Spleen (tissue), 11 donors: Measurements from ENCODE around the gene CACNA1A. TPM values are rescaled to one million over a fixed set of nuclear protein-coding genes. Genes with fewer than 3 reads are reported as not detected.

Source experiments
- DNase-seq: peaks from one replicate; pipeline ENCODE4 v3.0.0-alpha.2; 2020
- H3K27ac ChIP-seq, 8 donors: fragments of 200-600 bp; sonication (generic) in 7 of 8; 1 replicate in 4 of 8; 2 replicates in 4 of 8; pipeline versions ENCODE4 v1.5.0 to v1.8.0; 2016 to 2021; ENCODE audit warnings: inconsistent platforms in 4 of 8, mild to moderate bottlenecking in 4 of 8, moderate library complexity in 1 of 8
- H3K27me3 ChIP-seq, 7 donors: fragments of 200-600 bp; sonication (generic) in 6 of 7; replicated peaks in 1 of 7; 1 replicate in 4 of 7; 2 replicates in 3 of 7; pipeline versions ENCODE4 v1.5.0 to v1.8.0; 2016 to 2021; ENCODE audit warnings: inconsistent platforms in 3 of 7, mild to moderate bottlenecking in 1 of 7
- H3K36me3 ChIP-seq, 6 donors: fragments of 200-600 bp; sonication (generic) in 5 of 6; 1 replicate in 4 of 6; 2 replicates in 2 of 6; pipeline versions ENCODE4 v1.5.0 to v1.8.0; 2016 to 2021; ENCODE audit warnings: inconsistent platforms in 2 of 6
- H3K4me1 ChIP-seq, 6 donors: fragments of 200-600 bp; sonication (generic) in 5 of 6; 1 replicate in 3 of 6; 2 replicates in 3 of 6; pipeline versions ENCODE4 v1.5.0 to v1.8.0; 2016 to 2021; ENCODE audit warnings: inconsistent platforms in 3 of 6
- H3K4me3 ChIP-seq, 8 donors: fragments of 200-600 bp; sonication (generic) in 7 of 8; 1 replicate in 4 of 8; 2 replicates in 4 of 8; pipeline versions ENCODE4 v1.5.0 to v1.8.0; 2016 to 2021; ENCODE audit warnings: inconsistent platforms in 4 of 8, mild to moderate bottlenecking in 4 of 8, moderate library complexity in 2 of 8
- H3K9me3 ChIP-seq, 8 donors: fragments of 200-600 bp; sonication (generic) in 7 of 8; 1 replicate in 4 of 8; 2 replicates in 4 of 8; pipeline versions ENCODE4 v1.5.0 to v1.8.0; 2016 to 2021; ENCODE audit warnings: inconsistent platforms in 4 of 8
- CTCF ChIP-seq, 11 experiments: fragments of 200-600 bp in 7 of 11; fragments of 450-650 bp in 4 of 11; sonication (generic) in 4 of 11; IDR thresholded peaks in 8 of 11; conservative IDR thresholded peaks in 3 of 11; 1 replicate in 7 of 11; 2 replicates in 4 of 11; pipeline versions ENCODE4 v1.4.0 to v1.8.0; 2016 to 2021; ENCODE audit warnings: antibody characterized with exemption in 11 of 11, inconsistent platforms in 4 of 11, mild to moderate bottlenecking in 1 of 11
- POLR2A ChIP-seq, 3 donors: fragments of 450-650 bp; IDR thresholded peaks; one replicate each; pipeline ENCODE4 v1.5.1; 2017; ENCODE audit warnings: antibody characterized with exemption in 3 of 3, mild to moderate bottlenecking in 1 of 3
- POLR2AphosphoS5 ChIP-seq, 3 donors: sonication (generic); formaldehyde crosslinking; IDR thresholded peaks; one replicate each; pipeline ENCODE4 v1.5.1; 2017; ENCODE audit warnings: antibody characterized with exemption in 3 of 3
- WGBS, 5 donors: extraction: QIAGEN DNeasy Blood & Tissue Kit in 3 of 5; methylation state at CpG; one replicate each; pipeline versions ENCODE4 v1.1.5 to v1.1.7; 2013 to 2018; 5-methylcytosine and 5-hydroxymethylcytosine counted together
- intact Hi-C: fragments of 100-400 bp; cut with DNase I; formaldehyde crosslinking; loops from one replicate; pipeline ENCODE4 v1.15.0; 2023; ENCODE audit warnings: low total_unique reads
- polyA plus RNA-seq, 3 donors: library from polyadenylated mRNA; stranded (reverse); fragments of 200-250 nt; gene quantifications; one replicate each; pipeline ENCODE4 v1.2.1, GENCODE V29; 2013
- total RNA-seq, 7 donors: library from RNA; depleted of rRNA in 3 of 7; stranded (reverse); fragments of >200 nt in 3 of 7; fragmentation: NEBNext Ultra II Directional in 4 of 7; extraction: Animal tissue kit (Norgen Biotek cat#: 25700) in 4 of 7; gene quantifications; one replicate each; pipeline versions ENCODE4 v1.1.0 to v1.2.1, GENCODE V29; 2016 to 2021
- donor health status: healthy with polysubstance abuse.
- donor health status: DM: no; HTN: no; CAD: no; lungs with moderate emphysema.
- donor health status: DM: no; HTN: no; CAD: no.
- donor health status: Bipolar disorder and iron deficiency.
- donor health status: healthy.
- donor health status: DM: no; HTN: no; CAD: no.
- donor health status: DM: yes; HTN: yes; CAD: no.

Gene CACNA1A
- total and polyA plus RNA-seq, 10 donors = 0.39 to 1.9 (median 0.75) TPM

- Histone ChIP-seq H3K27ac (peak overlapping the region in 7 of 8 donors; percentile 78 to 97 (median 95)), H3K9me3 (no peaks in the 10 kb centered on the region), H3K36me3 (no peaks in the 10 kb centered on the region), H3K4me1 (peaks cover 0 to 66% (median 30%) of the 10 kb centered on the region in 6 donors), H3K4me3 (peak overlapping the region in 4 of 8 donors; percentile 46 to 76 (median 50)), H3K27me3 (no peaks in the 10 kb centered on the region)
- intact Hi-C loops = no loop called here
- no peak for DNase-seq
- TF ChIP-seq CTCF (IDR thresholded peaks at IDR 0.05 in 8 of 11, conservative IDR thresholded peaks at IDR 0.05 in 3 of 11) = no peak
- TF ChIP-seq POLR2AphosphoS5 (IDR thresholded peaks at IDR 0.05) = no peak
- TF ChIP-seq POLR2A (IDR thresholded peaks at IDR 0.05) = no peak
- 77 to 97% (median 85%) methylated on average over 3 to 13 of the region's 13 CpGs for WGBS, 5 donors
Measured at GRCh38 chr19:13209484-13210338, 296.6 kb downstream of the CACNA1A start.

- Histone ChIP-seq H3K4me1 (peaks cover 0 to 66% (median 30%) of the 10 kb centered on the region in 6 donors), H3K36me3 (no peaks in the 10 kb centered on the region), H3K27me3 (no peaks in the 10 kb centered on the region), H3K9me3 (no peaks in the 10 kb centered on the region), H3K27ac (peak overlapping the region; percentile 78 to 97 (median 94)), H3K4me3 (peak overlapping the region; percentile 18 to 76 (median 44))
- intact Hi-C loops = no loop called here
- 53 to 71% (median 56%) methylated on average over 38 to 52 of the region's 52 CpGs for WGBS, 5 donors
- peak; percentile 85 for DNase-seq
- peak in 1 of 3 donors; percentile 22 for TF ChIP-seq POLR2AphosphoS5 (IDR thresholded peaks at IDR 0.05)
- TF ChIP-seq CTCF (IDR thresholded peaks at IDR 0.05 in 8 of 11, conservative IDR thresholded peaks at IDR 0.05 in 3 of 11) = no peak
- TF ChIP-seq POLR2A (IDR thresholded peaks at IDR 0.05) = no peak
Measured at GRCh38 chr19:13208672-13209483, 297.4 kb downstream of the CACNA1A start.

- DNase-seq = peak; percentile 91
- WGBS, 5 donors = 1 to 3% (median 1%) methylated on average over 36 to 39 of the region's 39 CpGs
- no peaks in the 10 kb centered on the region for H3K36me3 ChIP-seq
- H3K4me3 ChIP-seq = peak overlapping the region; percentile 18 to 76 (median 44)
- peaks cover 0 to 66% (median 30%) of the 10 kb centered on the region in 6 donors for H3K4me1 ChIP-seq
- TF ChIP-seq POLR2AphosphoS5 (IDR thresholded peaks at IDR 0.05) = no peak
- no peak for TF ChIP-seq POLR2A (IDR thresholded peaks at IDR 0.05)
- TF ChIP-seq CTCF (IDR thresholded peaks at IDR 0.05 in 8 of 11, conservative IDR thresholded peaks at IDR 0.05 in 3 of 11) = no peak
- no peaks in the 10 kb centered on the region for H3K9me3 ChIP-seq
- H3K27ac ChIP-seq = peak overlapping the region; percentile 78 to 97 (median 94)
- no peaks in the 10 kb centered on the region for H3K27me3 ChIP-seq
- intact Hi-C loops = no loop called here
Measured at GRCh38 chr19:13207846-13208671, 298.2 kb downstream of the CACNA1A start.
